HEK293 (cell line): ENCODE results near the gene LCE1D.

Source experiments
- CTCF ChIA-PET: fragments of 350-600 bp; formaldehyde crosslinking; extraction: SDS; loops from one replicate; lab custom pipeline; 2021; ENCODE audit warnings: antibody characterized with exemption; lab: Yijun Ruan, JAX
- POLR2A ChIA-PET: fragments of 300-600 bp; formaldehyde crosslinking; extraction: SDS; loops from one replicate; lab custom pipeline; 2020; ENCODE audit warnings: antibody characterized with exemption, inconsistent platforms; lab: Yijun Ruan, JAX
- H3K27ac ChIP-seq: fragments of 200-500 bp; sonication (Bioruptor generic); 2 replicates; pipeline ENCODE4 v1.5.1; 2014; ENCODE audit warnings: low read depth, low read length, control low read depth, inconsistent platforms; ENCODE audit errors: extremely low read depth
- H3K36me3 ChIP-seq, 2 experiments: fragments of 200-500 bp in 1 of 2; sonication (Bioruptor generic) in 1 of 2; 1 replicate in 1 of 2; 2 replicates in 1 of 2; pipeline ENCODE4 v1.5.1; 2014 to 2017; ENCODE audit warnings: inconsistent platforms in 2 of 2, low read length in 2 of 2; ENCODE audit not compliant: control insufficient read depth in 2 of 2, insufficient read depth in 1 of 2
- H3K4me1 ChIP-seq: fragments of 200-500 bp; sonication (Bioruptor generic); 2 replicates; pipeline ENCODE4 v1.5.1; 2014; ENCODE audit warnings: mild to moderate bottlenecking, low read length, inconsistent platforms; ENCODE audit not compliant: control insufficient read depth, insufficient read depth
- H3K4me3 ChIP-seq: 2 replicates; pipeline ENCODE4 v1.5.1; 2011; ENCODE audit warnings: low read depth, mild to moderate bottlenecking, control low read depth, low read length, moderate library complexity
- H3K9me3 ChIP-seq: fragments of 200-500 bp; sonication (Bioruptor generic); 2 replicates; pipeline ENCODE4 v1.5.1; 2014; ENCODE audit warnings: low read depth, low read length, inconsistent platforms; ENCODE audit not compliant: control insufficient read depth, insufficient read depth
- GLI4 ChIP-seq: fragments of 450-650 bp; formaldehyde crosslinking; IDR thresholded peaks from 2 replicates; pipeline ENCODE4 v1.5.1; 2016; ENCODE audit warnings: missing biosample characterization, missing genetic modification characterization
- SP7 ChIP-seq: fragments of 450-650 bp; formaldehyde crosslinking; IDR thresholded peaks from 2 replicates; pipeline ENCODE4 v1.5.1; 2016; ENCODE audit warnings: missing biosample characterization, missing genetic modification characterization
- YY2 ChIP-seq: fragments of 450-650 bp; formaldehyde crosslinking; IDR thresholded peaks from 2 replicates; pipeline ENCODE4 v1.5.1; 2016; ENCODE audit warnings: missing biosample characterization, missing genetic modification characterization
- ZBTB1 ChIP-seq: fragments of 450-650 bp; formaldehyde crosslinking; IDR thresholded peaks from 2 replicates; pipeline ENCODE4 v1.5.1; 2016; ENCODE audit warnings: missing biosample characterization, missing genetic modification characterization
- ZFHX2 ChIP-seq: fragments of 450-650 bp; formaldehyde crosslinking; conservative IDR thresholded peaks from 2 replicates; pipeline ENCODE4 v1.5.1; 2016; ENCODE audit warnings: missing biosample characterization, missing genetic modification characterization
- ZNF155 ChIP-seq: fragments of 450-650 bp; formaldehyde crosslinking; IDR thresholded peaks from 2 replicates; pipeline ENCODE4 v1.5.1; 2016; ENCODE audit warnings: missing biosample characterization, missing genetic modification characterization
- ZNF354C ChIP-seq: fragments of 450-650 bp; formaldehyde crosslinking; IDR thresholded peaks from 2 replicates; pipeline ENCODE4 v1.5.1; 2016; ENCODE audit warnings: missing biosample characterization, missing genetic modification characterization, low read depth, borderline replicate concordance
- ZNF366 ChIP-seq: fragments of 450-650 bp; formaldehyde crosslinking; conservative IDR thresholded peaks from 2 replicates; pipeline ENCODE4 v1.5.1; 2016; ENCODE audit warnings: missing biosample characterization, missing genetic modification characterization
- ZNF394 ChIP-seq: fragments of 450-650 bp; formaldehyde crosslinking; IDR thresholded peaks from 2 replicates; pipeline ENCODE4 v1.5.1; 2016; ENCODE audit warnings: missing biosample characterization, missing genetic modification characterization, mild to moderate bottlenecking, moderate library complexity, borderline replicate concordance
- ZNF473 ChIP-seq: fragments of 450-650 bp; formaldehyde crosslinking; IDR thresholded peaks from 2 replicates; pipeline ENCODE4 v1.5.1; 2017; ENCODE audit warnings: missing biosample characterization, missing genetic modification characterization
- ZNF514 ChIP-seq: fragments of 450-650 bp; formaldehyde crosslinking; IDR thresholded peaks from 2 replicates; pipeline ENCODE4 v1.5.1; 2016; ENCODE audit warnings: missing biosample characterization, missing genetic modification characterization
- ZNF677 ChIP-seq: fragments of 450-650 bp; IDR thresholded peaks from 2 replicates; pipeline ENCODE4 v1.5.0; 2018; ENCODE audit warnings: missing biosample characterization, mild to moderate bottlenecking, missing genetic modification characterization, moderate library complexity
- ZSCAN23 ChIP-seq: fragments of 450-650 bp; formaldehyde crosslinking; IDR thresholded peaks from 2 replicates; pipeline ENCODE4 v1.5.1; 2016; ENCODE audit warnings: missing biosample characterization, missing genetic modification characterization
- TF ChIP-seq, protein P1 (sequence below): fragments of 450-650 bp; formaldehyde crosslinking; IDR thresholded peaks from 2 replicates; pipeline ENCODE4 v1.5.1; 2016; ENCODE audit warnings: missing biosample characterization, missing genetic modification characterization, low read depth
- TF ChIP-seq, protein P2 (sequence below): fragments of 450-650 bp; formaldehyde crosslinking; IDR thresholded peaks from 2 replicates; pipeline ENCODE4 v1.5.1; 2016; ENCODE audit warnings: missing biosample characterization, missing genetic modification characterization, low read depth
- TF ChIP-seq, protein P3 (sequence below): fragments of 450-650 bp; formaldehyde crosslinking; IDR thresholded peaks from 2 replicates; pipeline ENCODE4 v1.5.1; 2017; ENCODE audit warnings: missing biosample characterization, missing genetic modification characterization
- TF ChIP-seq, protein P4 (sequence below): fragments of 450-650 bp; formaldehyde crosslinking; IDR thresholded peaks from 2 replicates; pipeline ENCODE4 v1.5.1; 2016; ENCODE audit warnings: missing biosample characterization, missing genetic modification characterization
- TF ChIP-seq, protein P5 (sequence below): fragments of 450-650 bp; formaldehyde crosslinking; IDR thresholded peaks from 2 replicates; pipeline ENCODE4 v1.5.1; 2017; ENCODE audit warnings: missing biosample characterization, missing genetic modification characterization
- TF ChIP-seq, protein P6 (sequence below): fragments of 450-650 bp; formaldehyde crosslinking; IDR thresholded peaks from 2 replicates; pipeline ENCODE4 v1.5.1; 2016; ENCODE audit warnings: missing biosample characterization, missing genetic modification characterization

Gene LCE1D

DNA sequence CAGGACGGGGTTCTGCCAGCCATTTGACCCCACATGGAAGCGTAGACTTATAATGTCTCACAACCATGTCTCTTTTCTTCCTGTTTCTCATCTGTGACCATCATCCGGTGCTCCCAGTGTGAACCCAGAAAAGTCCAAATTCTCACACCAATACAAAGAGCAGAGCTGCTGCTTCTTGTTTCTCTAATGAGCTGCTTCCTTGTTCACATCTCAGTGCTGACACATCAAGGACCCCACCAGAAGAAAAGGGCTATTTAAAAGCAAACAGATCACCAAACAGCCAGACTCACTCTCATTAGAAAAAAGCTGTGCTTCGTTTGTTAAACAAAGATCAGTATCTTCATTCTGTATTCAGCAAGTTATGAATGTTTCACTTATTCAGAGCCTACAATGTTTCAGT is 835 bp upstream of the LCE1D start:
- Histone ChIP-seq H3K36me3 (no peaks in the 10 kb centered on the region), H3K9me3 (no peaks in the 10 kb centered on the region), H3K4me1 (no peaks in the 10 kb centered on the region), H3K27ac (no peak overlapping the region), H3K4me3 (no peak overlapping the region)
- POLR2A ChIA-PET = no interaction called here
- CTCF ChIA-PET = no interaction called here
- TF ChIP-seq YY2 (tag by site-specific recombination) (no peak), ZNF473 (tag by site-specific recombination) (no peak), ZNF677 (tag by site-specific recombination) (no peak)
- TF ChIP-seq, protein P1, sequence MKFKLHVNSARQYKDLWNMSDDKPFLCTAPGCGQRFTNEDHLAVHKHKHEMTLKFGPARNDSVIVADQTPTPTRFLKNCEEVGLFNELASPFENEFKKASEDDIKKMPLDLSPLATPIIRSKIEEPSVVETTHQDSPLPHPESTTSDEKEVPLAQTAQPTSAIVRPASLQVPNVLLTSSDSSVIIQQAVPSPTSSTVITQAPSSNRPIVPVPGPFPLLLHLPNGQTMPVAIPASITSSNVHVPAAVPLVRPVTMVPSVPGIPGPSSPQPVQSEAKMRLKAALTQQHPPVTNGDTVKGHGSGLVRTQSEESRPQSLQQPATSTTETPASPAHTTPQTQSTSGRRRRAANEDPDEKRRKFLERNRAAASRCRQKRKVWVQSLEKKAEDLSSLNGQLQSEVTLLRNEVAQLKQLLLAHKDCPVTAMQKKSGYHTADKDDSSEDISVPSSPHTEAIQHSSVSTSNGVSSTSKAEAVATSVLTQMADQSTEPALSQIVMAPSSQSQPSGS (tag by site-specific recombination) = no peak
- TF ChIP-seq, all 188 proteins: peak for 0

DNA sequence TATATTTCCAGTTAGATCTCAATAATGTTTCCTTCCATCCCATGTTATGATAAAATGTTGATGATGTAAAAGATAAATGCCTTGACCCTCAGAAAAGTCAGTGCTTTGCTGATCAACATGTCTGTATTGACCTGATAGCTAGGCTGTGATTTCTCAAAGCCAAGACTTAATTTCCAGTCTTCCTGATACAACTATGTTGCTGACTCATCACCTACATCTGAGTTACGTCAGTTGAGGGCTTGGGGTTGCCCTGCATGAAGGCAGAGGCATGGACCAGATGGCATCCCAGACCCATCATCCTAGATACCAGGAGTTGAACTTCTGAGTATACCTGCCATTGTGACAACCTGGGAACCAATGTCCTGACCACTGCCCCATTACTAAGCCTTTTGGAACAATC is 4.8 kb downstream of the LCE1D start:
- CTCF ChIA-PET = no interaction called here
- no peaks in the 10 kb centered on the region for H3K36me3 ChIP-seq

More for the DNA sequence above, 4.8 kb downstream of the LCE1D start:
- POLR2A ChIA-PET = no interaction called here
- Histone ChIP-seq H3K27ac (no peak overlapping the region), H3K4me1 (no peaks in the 10 kb centered on the region), H3K4me3 (no peak overlapping the region), H3K9me3 (no peaks in the 10 kb centered on the region)
- TF ChIP-seq, protein P2, sequence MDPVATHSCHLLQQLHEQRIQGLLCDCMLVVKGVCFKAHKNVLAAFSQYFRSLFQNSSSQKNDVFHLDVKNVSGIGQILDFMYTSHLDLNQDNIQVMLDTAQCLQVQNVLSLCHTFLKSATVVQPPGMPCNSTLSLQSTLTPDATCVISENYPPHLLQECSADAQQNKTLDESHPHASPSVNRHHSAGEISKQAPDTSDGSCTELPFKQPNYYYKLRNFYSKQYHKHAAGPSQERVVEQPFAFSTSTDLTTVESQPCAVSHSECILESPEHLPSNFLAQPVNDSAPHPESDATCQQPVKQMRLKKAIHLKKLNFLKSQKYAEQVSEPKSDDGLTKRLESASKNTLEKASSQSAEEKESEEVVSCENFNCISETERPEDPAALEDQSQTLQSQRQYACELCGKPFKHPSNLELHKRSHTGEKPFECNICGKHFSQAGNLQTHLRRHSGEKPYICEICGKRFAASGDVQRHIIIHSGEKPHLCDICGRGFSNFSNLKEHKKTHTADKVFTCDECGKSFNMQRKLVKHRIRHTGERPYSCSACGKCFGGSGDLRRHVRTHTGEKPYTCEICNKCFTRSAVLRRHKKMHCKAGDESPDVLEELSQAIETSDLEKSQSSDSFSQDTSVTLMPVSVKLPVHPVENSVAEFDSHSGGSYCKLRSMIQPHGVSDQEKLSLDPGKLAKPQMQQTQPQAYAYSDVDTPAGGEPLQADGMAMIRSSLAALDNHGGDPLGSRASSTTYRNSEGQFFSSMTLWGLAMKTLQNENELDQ = no peak
- TF ChIP-seq ZNF677 (tag by site-specific recombination) (no peak), SP7 (tag by site-specific recombination) (no peak), GLI4 (no peak), ZNF354C (no peak), ZNF394 (tag by site-specific recombination) (no peak), ZFHX2 (tag by site-specific recombination) (no peak), ZNF366 (tag by site-specific recombination) (no peak), ZNF514 (no peak), ZBTB1 (no peak), ZNF473 (tag by site-specific recombination) (no peak), ZSCAN23 (tag by site-specific recombination) (no peak), ZNF155 (no peak)
- TF ChIP-seq, protein P3, sequence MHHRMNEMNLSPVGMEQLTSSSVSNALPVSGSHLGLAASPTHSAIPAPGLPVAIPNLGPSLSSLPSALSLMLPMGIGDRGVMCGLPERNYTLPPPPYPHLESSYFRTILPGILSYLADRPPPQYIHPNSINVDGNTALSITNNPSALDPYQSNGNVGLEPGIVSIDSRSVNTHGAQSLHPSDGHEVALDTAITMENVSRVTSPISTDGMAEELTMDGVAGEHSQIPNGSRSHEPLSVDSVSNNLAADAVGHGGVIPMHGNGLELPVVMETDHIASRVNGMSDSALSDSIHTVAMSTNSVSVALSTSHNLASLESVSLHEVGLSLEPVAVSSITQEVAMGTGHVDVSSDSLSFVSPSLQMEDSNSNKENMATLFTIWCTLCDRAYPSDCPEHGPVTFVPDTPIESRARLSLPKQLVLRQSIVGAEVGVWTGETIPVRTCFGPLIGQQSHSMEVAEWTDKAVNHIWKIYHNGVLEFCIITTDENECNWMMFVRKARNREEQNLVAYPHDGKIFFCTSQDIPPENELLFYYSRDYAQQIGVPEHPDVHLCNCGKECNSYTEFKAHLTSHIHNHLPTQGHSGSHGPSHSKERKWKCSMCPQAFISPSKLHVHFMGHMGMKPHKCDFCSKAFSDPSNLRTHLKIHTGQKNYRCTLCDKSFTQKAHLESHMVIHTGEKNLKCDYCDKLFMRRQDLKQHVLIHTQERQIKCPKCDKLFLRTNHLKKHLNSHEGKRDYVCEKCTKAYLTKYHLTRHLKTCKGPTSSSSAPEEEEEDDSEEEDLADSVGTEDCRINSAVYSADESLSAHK (tag by site-specific recombination) = no peak
- TF ChIP-seq, protein P1 (tag by site-specific recombination) = no peak
- TF ChIP-seq, protein P4, sequence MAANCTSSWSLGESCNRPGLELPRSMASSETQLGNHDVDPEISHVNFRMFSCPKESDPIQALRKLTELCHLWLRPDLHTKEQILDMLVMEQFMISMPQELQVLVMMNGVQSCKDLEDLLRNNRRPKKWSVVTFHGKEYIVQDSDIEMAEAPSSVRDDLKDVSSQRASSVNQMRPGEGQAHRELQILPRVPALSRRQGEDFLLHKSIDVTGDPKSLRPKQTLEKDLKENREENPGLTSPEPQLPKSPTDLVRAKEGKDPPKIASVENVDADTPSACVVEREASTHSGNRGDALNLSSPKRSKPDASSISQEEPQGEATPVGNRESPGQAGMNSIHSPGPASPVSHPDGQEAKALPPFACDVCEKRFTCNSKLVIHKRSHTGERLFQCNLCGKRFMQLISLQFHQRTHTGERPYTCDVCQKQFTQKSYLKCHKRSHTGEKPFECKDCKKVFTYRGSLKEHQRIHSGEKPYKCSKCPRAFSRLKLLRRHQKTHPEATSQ = no peak
- TF ChIP-seq, protein P5, sequence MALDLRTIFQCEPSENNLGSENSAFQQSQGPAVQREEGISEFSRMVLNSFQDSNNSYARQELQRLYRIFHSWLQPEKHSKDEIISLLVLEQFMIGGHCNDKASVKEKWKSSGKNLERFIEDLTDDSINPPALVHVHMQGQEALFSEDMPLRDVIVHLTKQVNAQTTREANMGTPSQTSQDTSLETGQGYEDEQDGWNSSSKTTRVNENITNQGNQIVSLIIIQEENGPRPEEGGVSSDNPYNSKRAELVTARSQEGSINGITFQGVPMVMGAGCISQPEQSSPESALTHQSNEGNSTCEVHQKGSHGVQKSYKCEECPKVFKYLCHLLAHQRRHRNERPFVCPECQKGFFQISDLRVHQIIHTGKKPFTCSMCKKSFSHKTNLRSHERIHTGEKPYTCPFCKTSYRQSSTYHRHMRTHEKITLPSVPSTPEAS (tag by site-specific recombination) = no peak
- TF ChIP-seq, protein P6, sequence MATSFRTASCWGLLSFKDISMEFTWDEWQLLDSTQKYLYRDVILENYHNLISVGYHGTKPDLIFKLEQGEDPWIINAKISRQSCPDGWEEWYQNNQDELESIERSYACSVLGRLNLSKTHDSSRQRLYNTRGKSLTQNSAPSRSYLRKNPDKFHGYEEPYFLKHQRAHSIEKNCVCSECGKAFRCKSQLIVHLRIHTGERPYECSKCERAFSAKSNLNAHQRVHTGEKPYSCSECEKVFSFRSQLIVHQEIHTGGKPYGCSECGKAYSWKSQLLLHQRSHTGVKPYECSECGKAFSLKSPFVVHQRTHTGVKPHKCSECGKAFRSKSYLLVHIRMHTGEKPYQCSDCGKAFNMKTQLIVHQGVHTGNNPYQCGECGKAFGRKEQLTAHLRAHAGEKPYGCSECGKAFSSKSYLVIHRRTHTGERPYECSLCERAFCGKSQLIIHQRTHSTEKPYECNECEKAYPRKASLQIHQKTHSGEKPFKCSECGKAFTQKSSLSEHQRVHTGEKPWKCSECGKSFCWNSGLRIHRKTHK (tag by site-specific recombination) = no peak
- TF ChIP-seq, all 188 proteins: peak for 0
